GM19043 (cell line): ENCODE results near the gene CDK5RAP2.
"Not testable (repeated sequence)": the region's sequence is repeated elsewhere in the genome, so short reads cannot be mapped to it uniquely, and the experiment has no call there.

Experiments
- ATAC-seq: cut with Tn5 transposase; IDR thresholded peaks from one replicate; pipeline ENCODE4 v1.9.1; 2021; ENCODE audit warnings: low read depth; ENCODE audit not compliant: unreplicated experiment

The CDK5RAP2 gene

DNA sequence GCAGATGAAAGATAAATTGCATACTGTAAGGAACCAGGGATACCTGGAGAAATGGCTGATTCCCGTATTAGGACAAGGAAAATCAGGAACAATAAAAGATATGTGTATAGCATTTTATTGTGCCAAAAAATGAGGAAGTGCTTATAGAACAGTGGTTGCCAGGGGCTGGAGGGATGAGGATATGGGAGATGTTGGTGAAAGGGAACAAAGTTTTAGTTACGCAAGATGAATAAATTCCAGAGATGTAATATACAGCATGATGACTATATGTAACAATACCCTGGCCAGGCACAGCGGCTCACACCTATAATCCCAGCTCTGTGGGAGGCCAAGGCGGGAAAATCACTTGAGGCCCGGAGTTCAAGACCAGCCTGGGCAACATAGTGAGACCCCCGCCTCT, 101.8 kb downstream of the CDK5RAP2 start:
- no peak for ATAC-seq

DNA sequence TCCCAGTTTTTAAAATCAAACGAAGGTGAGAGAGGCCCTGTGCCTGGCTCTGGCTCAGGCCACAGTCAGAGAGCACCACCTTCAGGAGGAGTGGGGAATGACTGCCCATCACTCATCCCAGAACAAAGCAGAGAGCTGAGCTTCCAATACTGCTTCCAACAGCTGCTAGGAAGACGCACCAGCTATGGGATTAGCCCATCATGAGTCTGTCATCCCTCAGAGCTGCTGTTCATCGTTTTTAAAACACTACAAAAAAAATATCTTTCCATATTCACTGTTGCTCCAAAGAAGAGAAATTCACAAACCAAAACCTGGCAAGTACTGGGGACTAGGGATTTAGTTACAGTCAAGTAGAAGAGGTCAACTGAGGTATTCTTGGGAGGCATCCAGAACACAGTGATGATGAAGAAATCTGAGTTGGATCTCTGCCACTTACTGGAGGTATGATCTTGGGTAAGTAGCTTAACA, 102.4 kb downstream of the CDK5RAP2 start:
- ATAC-seq: no peak

DNA sequence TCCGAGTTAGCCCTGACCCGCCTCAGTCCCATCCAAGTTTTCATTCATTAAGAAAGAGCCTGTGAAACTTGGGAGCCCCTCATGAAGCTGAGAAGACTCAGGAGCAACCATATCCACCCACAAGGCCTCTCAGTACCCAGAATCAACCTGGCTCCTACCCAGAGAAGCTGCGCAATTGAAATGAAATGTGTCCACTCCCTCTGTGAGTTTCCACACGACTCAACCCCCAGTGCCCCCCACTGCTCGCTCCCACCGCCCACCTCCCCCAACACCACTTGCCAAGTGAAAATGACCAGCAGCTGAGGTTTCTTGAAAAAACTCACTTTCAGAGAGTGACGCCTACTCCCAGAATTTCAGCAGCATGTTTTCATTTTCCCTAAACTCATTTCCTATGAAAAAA, 104.6 kb downstream of the CDK5RAP2 start:
- ATAC-seq: no peak

DNA sequence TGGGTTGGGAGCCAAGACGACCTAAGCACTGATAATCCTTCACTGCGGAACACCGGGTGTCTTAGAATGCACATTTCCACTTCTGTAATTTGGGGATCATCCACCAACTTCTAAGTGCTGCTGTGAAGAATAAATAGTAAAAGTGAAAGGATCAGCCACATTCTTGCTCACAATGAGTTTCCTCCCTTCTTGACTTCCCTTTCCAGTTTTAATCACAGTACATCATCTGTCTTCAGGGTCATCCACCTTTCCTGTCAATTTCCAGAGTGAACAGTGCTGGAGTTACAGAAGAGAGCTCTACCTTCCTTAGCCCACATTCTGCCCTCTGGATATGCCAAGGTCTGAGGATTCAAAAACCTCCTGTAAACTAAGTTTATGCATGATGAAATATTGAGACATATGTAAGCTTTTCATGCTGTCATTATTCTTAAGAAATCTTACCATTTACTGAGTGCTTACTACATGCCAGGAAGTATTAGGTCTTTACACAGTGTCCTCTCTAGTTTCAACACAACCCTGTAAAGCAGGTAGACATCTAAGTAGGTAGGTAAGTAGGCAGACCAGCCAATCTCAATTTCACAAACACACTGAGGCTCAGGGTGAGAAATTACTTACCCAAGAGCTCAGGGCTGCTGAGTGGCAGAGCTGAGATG, 105.2 kb downstream of the CDK5RAP2 start:
- no peak for ATAC-seq

DNA sequence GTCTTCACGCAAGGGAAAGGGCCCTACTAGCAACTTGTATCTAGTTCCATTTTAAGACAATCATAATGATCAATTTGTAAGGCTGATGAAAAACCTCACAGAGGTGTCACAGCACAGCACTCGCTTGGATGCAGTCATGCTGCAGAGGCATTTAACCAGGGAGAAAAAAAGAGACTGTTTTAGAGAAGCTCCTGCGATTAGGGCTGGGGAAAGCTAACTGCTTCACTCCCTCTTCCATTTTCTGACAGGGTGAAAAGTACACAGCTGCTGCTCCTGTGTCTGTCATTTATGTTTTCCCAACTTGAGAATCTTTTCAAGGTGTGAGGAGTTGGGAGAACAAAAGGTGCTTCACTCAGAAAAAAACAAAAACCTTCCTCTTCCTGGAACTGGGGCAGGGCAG, 106.4 kb downstream of the CDK5RAP2 start:
- ATAC-seq: no peak

DNA sequence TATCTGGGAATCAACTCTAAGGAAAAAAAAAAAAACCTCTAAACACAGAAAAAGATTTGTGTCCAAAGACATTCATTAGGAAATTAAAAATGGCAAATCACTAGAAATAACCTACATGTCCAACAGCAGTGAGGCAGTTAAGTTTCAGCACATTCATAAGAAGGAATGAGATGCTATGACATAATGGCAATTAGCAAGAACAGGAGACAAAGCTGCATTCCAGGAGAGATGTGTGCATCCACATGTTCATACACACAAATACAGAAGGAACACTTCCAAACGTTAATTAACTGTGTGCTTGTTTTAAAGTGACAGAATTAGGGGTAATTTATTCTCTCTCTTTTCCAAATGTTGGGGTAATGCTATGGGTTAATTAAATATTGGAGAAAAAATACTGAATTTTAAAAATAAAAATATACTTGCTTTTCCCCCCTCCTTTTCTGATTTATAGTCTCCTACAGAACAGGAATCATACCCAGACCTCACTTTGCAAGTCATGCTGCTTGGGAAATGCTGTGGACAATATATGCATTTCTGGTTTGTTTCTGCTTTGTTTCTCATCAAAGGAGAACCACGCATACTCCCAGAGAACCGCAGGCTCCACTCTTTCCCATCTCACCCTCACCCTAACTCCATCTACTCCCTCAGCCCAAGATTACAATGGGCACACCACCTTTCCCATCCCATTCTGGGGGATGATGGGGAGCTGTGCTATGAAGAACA, 114.1 kb downstream of the CDK5RAP2 start:
- ATAC-seq: no peak

DNA sequence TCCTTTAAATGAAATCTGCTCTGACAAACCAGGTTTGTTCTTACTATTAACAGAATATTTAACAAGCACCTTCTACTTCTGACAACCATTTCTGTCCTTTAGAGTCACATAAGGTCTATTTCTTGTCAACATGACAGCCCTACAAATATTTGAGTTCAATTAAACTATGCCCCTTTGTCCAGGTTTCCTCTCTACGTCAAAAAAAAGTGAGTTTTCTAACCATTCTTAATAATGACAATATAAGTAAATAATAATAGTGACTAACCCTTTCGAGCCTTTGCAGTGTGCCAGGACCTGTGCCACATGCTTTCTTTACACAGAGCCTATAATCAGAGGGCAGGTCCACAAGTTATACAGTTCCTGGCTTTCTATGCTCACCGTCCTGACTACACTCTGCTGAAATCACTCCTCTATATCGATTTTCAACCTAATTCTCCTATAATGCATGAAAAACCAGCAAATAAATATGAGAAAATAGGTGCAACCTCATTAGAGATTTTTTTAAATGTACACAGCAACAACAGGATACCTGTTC, 115.0 kb downstream of the CDK5RAP2 start:
- no peak for ATAC-seq

DNA sequence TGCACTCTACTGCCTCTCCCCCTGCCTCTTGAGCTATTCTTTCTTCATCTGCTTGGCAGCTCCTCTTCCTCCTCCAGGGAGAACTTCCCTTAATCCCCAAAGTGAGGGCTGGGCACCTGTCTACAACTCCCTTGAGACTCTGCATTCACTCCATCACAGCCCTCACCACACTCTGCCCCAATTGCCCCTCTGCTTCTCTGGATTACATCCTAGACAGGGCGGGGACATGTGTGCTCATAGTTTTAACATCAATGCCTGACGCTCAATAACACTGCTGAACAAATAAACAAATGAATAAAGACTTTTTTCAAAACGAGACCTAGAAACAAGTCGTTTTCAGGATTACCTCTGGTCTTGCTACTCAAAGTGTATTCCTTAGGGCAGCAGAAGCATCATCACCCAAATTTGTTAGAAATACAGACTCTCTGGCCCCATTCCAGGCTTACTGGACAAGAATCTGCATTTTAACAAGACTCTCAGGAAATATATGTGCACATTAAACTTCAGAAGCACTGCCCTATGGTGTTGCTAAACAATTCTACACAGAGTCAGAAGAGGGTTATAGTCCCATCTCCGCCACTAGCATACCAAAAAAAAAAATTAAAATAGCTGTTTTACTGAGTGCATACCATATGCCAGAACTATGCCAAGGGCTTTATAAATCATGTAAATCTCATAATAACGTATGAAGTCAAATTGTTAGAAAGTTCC, 115.6 kb downstream of the CDK5RAP2 start:
- no peak for ATAC-seq

DNA sequence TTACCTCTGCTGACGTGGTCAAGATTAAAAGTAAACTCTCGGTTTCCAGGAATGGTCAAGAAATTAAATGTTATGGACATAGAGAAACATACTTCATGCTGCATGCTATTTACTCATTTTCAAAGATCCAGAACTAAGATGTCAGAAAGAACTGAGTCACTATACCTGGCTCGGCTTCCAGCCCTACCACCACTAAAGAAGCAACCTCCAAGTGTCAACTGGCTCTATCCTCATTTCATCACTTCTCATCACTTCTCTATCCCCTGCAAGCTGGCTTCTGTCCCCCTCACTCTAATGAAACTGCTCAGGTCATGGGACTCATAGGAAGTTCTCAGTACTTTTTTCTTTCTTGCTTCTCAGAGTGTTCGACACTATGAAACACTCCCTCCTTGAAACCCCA, 116.2 kb downstream of the CDK5RAP2 start:
- no peak for ATAC-seq

DNA sequence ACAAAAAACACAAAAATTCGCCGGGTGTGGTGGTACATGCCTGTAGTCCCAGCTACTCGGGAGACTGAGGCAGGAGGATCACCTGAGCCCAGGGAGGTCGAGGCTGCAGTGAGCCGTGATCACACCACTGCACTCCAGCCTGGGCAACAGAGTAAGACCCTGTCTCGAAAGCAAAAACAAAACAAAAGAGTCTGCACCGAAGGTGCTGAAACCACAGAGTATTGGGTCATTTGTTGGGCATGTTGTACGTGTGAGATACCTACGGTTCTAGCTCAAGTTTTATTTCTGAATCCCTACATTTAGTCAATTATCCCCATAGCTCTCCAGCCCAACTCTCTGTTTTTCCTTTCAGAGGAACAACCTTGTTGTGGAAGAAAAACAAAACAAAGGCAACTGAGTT, 118.3 kb downstream of the CDK5RAP2 start:
- not testable (repeated sequence) for ATAC-seq

DNA sequence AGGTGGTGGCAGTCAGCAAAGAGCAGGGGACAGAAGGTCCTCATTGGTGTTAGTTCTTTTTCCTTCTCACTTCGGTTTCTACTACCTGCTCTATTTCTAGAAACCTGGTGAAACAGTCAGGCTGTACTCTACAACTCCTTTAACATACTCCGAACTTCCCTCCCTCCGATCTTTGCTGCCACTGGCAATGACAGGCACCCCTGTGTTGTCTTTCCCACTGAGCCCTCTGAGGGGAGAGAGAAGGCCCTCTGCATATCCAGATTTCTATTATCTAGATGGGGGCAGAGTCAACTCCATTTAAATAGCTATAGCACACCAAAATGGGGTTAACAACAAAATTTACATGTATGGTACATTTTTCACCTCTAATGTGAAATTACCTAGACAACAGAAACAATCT, 123.7 kb downstream of the CDK5RAP2 start:
- ATAC-seq: no peak

DNA sequence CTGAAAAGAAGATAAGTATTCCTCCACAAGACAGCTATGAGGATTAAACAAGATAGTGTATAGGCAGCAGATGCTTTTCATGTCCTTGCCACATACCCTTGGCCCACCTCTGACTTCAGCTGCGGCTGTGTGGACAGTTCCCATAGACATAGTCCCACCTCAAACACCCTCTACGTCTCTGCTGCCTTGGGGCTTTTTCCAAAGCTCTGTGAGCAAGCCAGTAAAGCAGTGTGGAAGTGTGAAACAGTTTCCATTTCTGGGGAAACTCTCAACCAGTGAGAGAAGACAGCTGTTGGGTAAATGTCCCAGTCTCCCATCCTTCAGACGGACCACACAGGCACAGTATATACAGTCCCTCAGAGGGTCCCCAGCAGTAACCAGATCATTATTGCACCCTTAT, 125.5 kb downstream of the CDK5RAP2 start:
- ATAC-seq: no peak

DNA sequence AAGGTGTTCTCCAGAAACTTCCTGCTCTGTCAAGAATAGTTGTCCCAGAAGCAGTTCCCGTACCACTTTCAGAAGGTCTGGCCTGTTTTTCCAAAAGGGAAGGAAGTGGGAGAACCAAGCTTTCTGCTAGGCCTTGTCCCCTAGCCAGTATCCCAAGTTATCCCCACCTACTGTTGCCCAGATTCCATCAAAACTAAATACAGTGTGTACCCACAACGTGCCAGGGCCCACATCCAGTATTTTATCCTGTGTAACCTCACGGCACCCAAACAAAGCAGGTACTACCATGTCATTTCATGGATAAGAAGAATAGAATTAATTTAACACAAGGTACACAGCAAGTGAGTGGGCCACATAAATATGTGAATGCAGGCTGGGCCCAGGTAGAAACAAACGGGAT, 126.2 kb downstream of the CDK5RAP2 start:
- no peak for ATAC-seq

DNA sequence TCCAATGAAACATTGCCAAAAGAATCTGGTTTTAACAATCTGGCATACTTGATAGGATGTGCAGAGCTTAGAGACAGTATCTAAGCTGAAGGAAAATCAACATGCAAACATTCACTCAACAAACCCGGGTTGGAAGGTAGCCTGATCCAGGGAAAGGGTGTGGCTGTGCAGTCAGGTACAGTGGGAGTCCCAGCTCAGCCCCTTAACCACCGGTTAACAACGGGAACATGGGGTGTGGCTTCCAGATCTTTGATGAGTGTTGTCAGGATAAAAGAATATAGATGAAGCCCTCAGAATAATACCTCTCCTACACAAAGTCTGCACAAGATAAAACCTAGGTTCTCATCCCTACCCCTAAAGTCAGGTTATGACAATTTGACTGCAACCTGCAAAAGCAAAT, 127.3 kb downstream of the CDK5RAP2 start:
- no peak for ATAC-seq

DNA sequence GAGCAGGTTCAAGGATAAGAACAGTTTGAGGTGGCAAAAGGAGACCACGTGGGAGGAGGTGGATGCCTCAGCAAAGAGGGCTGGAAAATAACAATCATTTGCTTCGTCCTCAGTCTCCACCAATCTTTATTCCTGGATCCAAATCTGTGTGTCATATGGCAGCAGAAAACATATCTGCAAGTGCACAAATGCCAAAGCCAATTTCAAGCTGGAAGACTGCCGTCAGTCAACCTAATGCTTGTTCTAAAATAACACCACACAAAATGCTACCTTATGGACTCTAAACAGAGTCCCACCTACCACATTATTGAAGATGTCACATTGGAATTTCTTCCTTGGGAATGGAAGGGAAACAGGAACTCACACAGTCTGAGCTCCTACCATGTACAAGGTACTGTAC, 129.1 kb downstream of the CDK5RAP2 start:
- no peak for ATAC-seq

DNA sequence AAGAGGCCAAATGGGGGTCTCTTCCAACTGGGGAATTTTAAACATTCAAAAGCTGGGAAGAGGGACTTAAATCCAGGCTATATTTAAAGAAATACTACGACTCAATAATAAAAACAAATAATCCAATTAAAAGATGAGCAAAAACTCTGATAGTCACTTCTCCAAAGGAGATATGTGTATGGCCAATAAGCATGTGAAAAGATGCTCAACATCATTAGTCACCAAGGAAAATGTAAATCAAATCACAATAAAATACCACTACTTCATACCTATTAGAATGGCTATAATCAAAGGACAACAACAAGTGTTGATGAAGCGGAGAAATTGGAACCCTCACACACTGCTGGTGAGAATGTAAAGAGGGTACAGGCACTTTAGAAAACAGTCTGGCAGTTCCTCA, 130.4 kb downstream of the CDK5RAP2 start:
- no peak for ATAC-seq

DNA sequence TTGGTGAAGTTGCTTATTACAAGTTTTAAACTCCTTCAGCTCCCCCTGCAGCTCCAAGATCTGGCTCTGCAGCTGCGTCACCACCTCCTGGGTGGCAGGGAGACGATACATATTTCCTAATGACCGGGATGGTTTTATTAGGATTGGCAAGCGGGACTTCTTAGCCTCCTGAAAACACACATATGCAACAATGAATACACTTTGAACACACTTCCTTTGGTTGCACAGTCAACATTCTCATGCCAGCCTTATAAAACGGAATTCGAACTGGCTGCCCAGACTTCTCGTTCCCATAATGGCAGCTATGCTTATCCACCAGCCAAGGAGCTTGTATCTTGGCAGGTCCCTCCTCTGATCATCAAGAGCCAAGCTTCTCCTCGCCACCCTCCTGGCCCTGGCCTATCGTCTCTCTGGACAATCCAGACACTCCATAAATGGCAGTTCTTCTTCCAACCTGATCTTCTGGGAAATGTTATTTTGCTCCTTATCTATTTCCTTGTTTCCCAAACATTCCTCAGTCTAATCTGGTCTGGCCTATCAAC, 131.9 kb downstream of the CDK5RAP2 start:
- ATAC-seq: no peak

DNA sequence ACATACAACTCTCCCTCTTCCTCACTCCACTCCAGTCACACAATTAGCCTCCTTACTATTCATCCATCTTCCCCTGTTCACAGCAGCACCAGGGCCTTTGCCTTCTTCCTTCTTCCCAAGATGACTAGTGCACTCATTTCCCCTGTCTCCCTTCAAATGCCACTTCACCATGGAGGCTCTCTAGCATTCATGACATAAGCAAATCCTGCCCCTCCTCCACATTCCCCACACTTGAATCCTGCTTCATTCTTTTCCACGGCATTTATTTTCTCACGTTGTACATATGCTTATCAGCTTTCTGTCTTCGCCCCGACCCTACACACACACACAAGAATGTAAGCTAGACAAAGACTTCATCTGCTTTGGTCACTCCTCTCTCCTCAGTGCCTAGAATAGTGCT, 133.3 kb downstream of the CDK5RAP2 start:
- ATAC-seq: no peak

DNA sequence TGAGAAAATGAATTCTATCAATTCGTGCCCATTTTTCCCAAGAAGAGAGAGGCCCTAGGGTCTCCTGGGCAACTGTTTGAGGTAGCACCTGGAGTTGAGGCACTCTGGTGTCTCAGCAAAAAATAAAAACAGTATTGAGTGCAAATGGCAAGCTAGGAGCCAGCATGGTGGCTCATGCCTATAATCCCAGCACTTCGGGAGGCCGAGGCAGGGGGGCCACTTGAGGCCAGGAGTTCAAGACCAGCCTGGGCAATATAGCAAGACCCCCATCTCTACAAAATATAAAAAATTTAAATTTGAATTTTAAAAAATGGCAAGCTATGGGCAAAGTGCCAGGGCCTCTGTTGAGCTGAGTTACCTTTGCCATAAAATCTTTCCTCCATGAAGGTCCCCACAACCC, 136.0 kb downstream of the CDK5RAP2 start:
- no peak for ATAC-seq

DNA sequence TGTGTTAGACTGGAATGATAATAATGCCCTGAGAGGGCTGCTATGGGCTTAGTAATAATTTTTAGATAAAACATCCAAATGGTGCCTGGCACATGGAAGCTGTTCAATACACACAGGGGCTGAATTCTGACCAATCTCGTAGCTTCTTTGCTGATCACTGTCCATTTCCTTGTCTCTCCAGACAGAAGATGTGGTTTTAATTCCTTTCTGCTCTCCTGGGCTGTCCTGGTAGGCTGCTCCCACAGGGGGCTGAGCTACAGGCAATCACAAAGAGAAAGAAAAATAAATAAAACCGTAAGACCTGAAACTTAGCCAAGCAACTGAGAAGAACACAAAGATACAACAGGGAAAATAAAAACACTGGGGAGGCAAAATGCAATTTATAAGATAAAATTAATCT, 136.5 kb downstream of the CDK5RAP2 start:
- ATAC-seq: no peak

DNA sequence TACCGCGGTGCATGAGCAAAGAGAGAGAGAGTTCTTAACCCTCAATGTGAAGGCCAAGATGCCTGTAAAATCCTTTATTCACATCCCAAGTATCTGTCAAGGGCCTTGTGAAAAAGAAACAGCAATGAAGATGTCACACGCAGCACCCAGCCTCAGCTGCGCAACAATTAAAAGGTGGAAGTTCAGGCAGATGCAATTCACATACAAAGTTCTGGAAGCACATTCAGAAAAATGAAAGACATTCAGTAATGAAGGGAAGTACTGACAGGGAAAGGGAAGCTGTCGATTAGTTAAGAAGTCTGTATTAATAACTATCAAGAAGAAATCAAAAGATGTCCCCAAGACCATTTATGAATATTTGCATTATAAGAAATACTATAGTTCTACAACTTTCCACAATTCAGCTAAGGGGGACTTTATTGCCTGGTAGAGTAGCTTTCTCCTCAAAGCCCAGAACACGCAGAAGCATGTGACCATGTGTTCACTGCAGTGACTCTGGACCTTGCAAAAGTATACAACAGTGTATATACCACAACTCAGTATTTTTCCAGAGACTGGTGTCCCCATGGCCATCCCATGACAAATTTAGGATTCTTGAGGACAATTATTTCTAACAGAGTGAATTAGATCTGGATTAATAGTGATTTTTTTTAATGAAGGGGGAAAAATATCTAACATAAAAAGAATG, 137.5 kb downstream of the CDK5RAP2 start:
- ATAC-seq: no peak
